HepG2 (cell line): Measurements from ENCODE around the gene SCP2. TPM values are rescaled to one million over a fixed set of nuclear protein-coding genes. Genes with fewer than 3 reads are reported as not detected.

Experiments used
- ARID5B ChIP-seq: IDR thresholded peaks from 2 replicates; pipeline ENCODE4 v1.4.0; 2020; ENCODE audit warnings: mild to moderate bottlenecking, missing genetic modification reagents
- CHCHD3 ChIP-seq: sonication (generic); formaldehyde crosslinking; IDR thresholded peaks from 2 replicates; pipeline ENCODE4 v1.8.0; 2022; ENCODE audit warnings: mild to moderate bottlenecking, missing genetic modification reagents, moderate library complexity
- ELF4 ChIP-seq: sonication (generic); formaldehyde crosslinking; IDR thresholded peaks from 2 replicates; pipeline ENCODE4 v1.5.0; 2020; ENCODE audit warnings: missing genetic modification reagents, mild to moderate bottlenecking, moderate library complexity, borderline replicate concordance
- FOXO1 ChIP-seq: sonication (generic); formaldehyde crosslinking; IDR thresholded peaks from 2 replicates; pipeline ENCODE4 v1.4.0; 2020; ENCODE audit warnings: missing genetic modification reagents
- IRF1 ChIP-seq: sonication (generic); formaldehyde crosslinking; IDR thresholded peaks from 2 replicates; pipeline ENCODE4 v1.4.0; 2020; ENCODE audit warnings: low read depth, mild to moderate bottlenecking, missing genetic modification reagents
- JARID2 ChIP-seq: sonication (generic); formaldehyde crosslinking; IDR thresholded peaks from 2 replicates; pipeline ENCODE4 v1.8.1; 2023; ENCODE audit warnings: missing genetic modification reagents, inconsistent platforms; ENCODE audit not compliant: insufficient replicate concordance
- KAT7 ChIP-seq: IDR thresholded peaks from 2 replicates; pipeline ENCODE4 v1.6.1; 2018; ENCODE audit warnings: borderline replicate concordance, missing compliant biosample characterization
- MAFK ChIP-seq, 2 experiments: IDR thresholded peaks in 1 of 2; conservative IDR thresholded peaks in 1 of 2; 2 replicates each; pipeline ENCODE4 v1.6.1; 2011; ENCODE audit warnings: improper control_type of control experiment in 2 of 2, low read length in 2 of 2
- RFXAP ChIP-seq: sonication (generic); formaldehyde crosslinking; IDR thresholded peaks from 2 replicates; pipeline ENCODE4 v1.4.0; 2020; ENCODE audit warnings: missing genetic modification reagents, borderline replicate concordance
- SMC3 ChIP-seq: IDR thresholded peaks from 2 replicates; pipeline ENCODE4 v1.6.1; 2011; ENCODE audit warnings: low read length, improper control_type of control experiment
- TSC22D2 ChIP-seq: sonication (generic); formaldehyde crosslinking; IDR thresholded peaks from 2 replicates; pipeline ENCODE4 v1.5.1; 2020; ENCODE audit warnings: missing genetic modification reagents, mild to moderate bottlenecking, borderline replicate concordance
- ZNF256 ChIP-seq: sonication (generic); formaldehyde crosslinking; conservative IDR thresholded peaks from 2 replicates; pipeline ENCODE4 v1.4.0; 2020; ENCODE audit warnings: missing genetic modification reagents
- ZNF30 ChIP-seq: sonication (generic); formaldehyde crosslinking; IDR thresholded peaks from 2 replicates; pipeline ENCODE4 v1.5.0; 2020; ENCODE audit warnings: mild to moderate bottlenecking, missing genetic modification reagents
- ZNF333 ChIP-seq: sonication (generic); formaldehyde crosslinking; IDR thresholded peaks from 2 replicates; pipeline ENCODE4 v1.4.0; 2020; ENCODE audit warnings: mild to moderate bottlenecking, missing genetic modification reagents, borderline replicate concordance
- ZNF446 ChIP-seq: sonication (generic); formaldehyde crosslinking; IDR thresholded peaks from 2 replicates; pipeline ENCODE4 v1.5.0; 2020; ENCODE audit warnings: mild to moderate bottlenecking, missing genetic modification reagents
- ZNF510 ChIP-seq: sonication (generic); formaldehyde crosslinking; IDR thresholded peaks from 2 replicates; pipeline ENCODE4 v1.4.0; 2020; ENCODE audit warnings: low read depth, mild to moderate bottlenecking, missing genetic modification reagents
- ZNF710 ChIP-seq: sonication (generic); formaldehyde crosslinking; IDR thresholded peaks from 2 replicates; pipeline ENCODE4 v1.5.0; 2020; ENCODE audit warnings: mild to moderate bottlenecking, missing genetic modification reagents, borderline replicate concordance
- ZNF720 ChIP-seq: sonication (generic); formaldehyde crosslinking; IDR thresholded peaks from 2 replicates; pipeline ENCODE4 v1.4.0; 2020; ENCODE audit warnings: missing genetic modification reagents
- ZNF766 ChIP-seq: sonication (generic); formaldehyde crosslinking; IDR thresholded peaks from 2 replicates; pipeline ENCODE4 v1.5.0; 2020; ENCODE audit warnings: missing genetic modification reagents, borderline replicate concordance
- ZNF781 ChIP-seq: sonication (generic); formaldehyde crosslinking; IDR thresholded peaks from 2 replicates; pipeline ENCODE4 v1.5.1; 2020; ENCODE audit warnings: borderline replicate concordance, mild to moderate bottlenecking, missing genetic modification reagents; ENCODE audit errors: not compliant biosample characterization
- polyA plus RNA-seq, 8 experiments: library from polyadenylated mRNA; depleted of rRNA in 3 of 8; stranded (reverse) in 7 of 8; unstranded in 1 of 8; fragments of >200 nt; fragmentation: Illumina TruSeq in 4 of 8; extraction: Trizol in 4 of 8; gene quantifications; 2 replicates each; pipeline versions ENCODE4 v1.2.1 to v1.2.3, GENCODE V29; 2011 to 2016; ENCODE audit warnings: low read depth in 4 of 8, missing spikeins in 1 of 8, mixed read lengths in 1 of 8; ENCODE audit not compliant: insufficient read depth in 1 of 8
- total RNA-seq, 5 experiments: library from RNA; depleted of rRNA; stranded (reverse); fragments of >200 nt; fragmentation: Illumina TruSeq; extraction: Trizol; gene quantifications; 2 replicates each; pipeline ENCODE4 v1.2.3, GENCODE V29; 2016; ENCODE audit warnings: low read depth in 1 of 5
- TF ChIP-seq, protein P1 (sequence below): sonication (generic); formaldehyde crosslinking; IDR thresholded peaks from 2 replicates; pipeline ENCODE4 v1.8.1; 2023; ENCODE audit warnings: mild to moderate bottlenecking, missing genetic modification reagents, borderline replicate concordance
- TF ChIP-seq, protein P2 (sequence below): IDR thresholded peaks from 2 replicates; pipeline ENCODE4 v1.6.1; 2016; ENCODE audit warnings: missing compliant biosample characterization, missing genetic modification reagents, borderline replicate concordance

SCP2 gene
- total and polyA plus RNA-seq, 2 of the 13 experiments (the other 11 are each of a cell fraction or from before 2014, with no cell fraction given): 59.0 to 133 TPM

- TF ChIP-seq RFXAP (CRISPR knock-in tag): no peak
- no peak for TF ChIP-seq ZNF333 (CRISPR knock-in tag)
- no peak for TF ChIP-seq ZNF781 (CRISPR knock-in tag)
- TF ChIP-seq ZNF510 (CRISPR knock-in tag): no peak
- no peak for TF ChIP-seq ZNF766
- TF ChIP-seq TSC22D2 (CRISPR knock-in tag): no peak
- no peak for TF ChIP-seq ZNF256 (CRISPR knock-in tag)
- TF ChIP-seq, protein P1, sequence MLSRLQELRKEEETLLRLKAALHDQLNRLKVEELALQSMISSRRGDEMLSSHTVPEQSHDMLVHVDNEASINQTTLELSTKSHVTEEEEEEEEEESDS (CRISPR knock-in tag): no peak
- TF ChIP-seq ZNF710 (CRISPR knock-in tag): no peak
- no peak for TF ChIP-seq ELF4 (CRISPR knock-in tag)
- no peak for TF ChIP-seq KAT7 (CRISPR knock-in tag)
- no peak for TF ChIP-seq JARID2
- peak; percentile 8; the same call in 1 of the 2 replicates for TF ChIP-seq FOXO1 (CRISPR knock-in tag)
- TF ChIP-seq MAFK (conservative IDR thresholded peaks at IDR 0.05 in 1 of 2, IDR thresholded peaks at IDR 0.05 in 1 of 2; ENCODE audit: low read length in 2 of 2): no peak
- no peak for TF ChIP-seq IRF1
- TF ChIP-seq CHCHD3 (CRISPR knock-in tag): no peak
- peak; percentile 51 for TF ChIP-seq ARID5B (CRISPR knock-in tag)
- TF ChIP-seq ZNF30 (CRISPR knock-in tag): no peak
- no peak for TF ChIP-seq ZNF720 (CRISPR knock-in tag)
- no peak for TF ChIP-seq ZNF446 (CRISPR knock-in tag)
- TF ChIP-seq, protein P2, sequence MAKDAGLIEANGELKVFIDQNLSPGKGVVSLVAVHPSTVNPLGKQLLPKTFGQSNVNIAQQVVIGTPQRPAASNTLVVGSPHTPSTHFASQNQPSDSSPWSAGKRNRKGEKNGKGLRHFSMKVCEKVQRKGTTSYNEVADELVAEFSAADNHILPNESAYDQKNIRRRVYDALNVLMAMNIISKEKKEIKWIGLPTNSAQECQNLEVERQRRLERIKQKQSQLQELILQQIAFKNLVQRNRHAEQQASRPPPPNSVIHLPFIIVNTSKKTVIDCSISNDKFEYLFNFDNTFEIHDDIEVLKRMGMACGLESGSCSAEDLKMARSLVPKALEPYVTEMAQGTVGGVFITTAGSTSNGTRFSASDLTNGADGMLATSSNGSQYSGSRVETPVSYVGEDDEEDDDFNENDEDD (CRISPR knock-in tag): no peak
- TF ChIP-seq SMC3: no peak
These were observed 148.7 kb downstream of the SCP2 start (continued) for GRCh38 chr1:53075761-53076163.
